ENCODE measurements around the gene PA2G4. TPM values are rescaled to one million over a fixed set of nuclear protein-coding genes. Genes with fewer than 3 reads are reported as not detected.

The PA2G4 gene
- polyA plus RNA-seq, 1 donor = 164 TPM

Other genes with a start within 250 kb of the PA2G4 start
- 31.0 TPM for gene PYM1, start 176.7 kb upstream of the PA2G4 start, polyA plus RNA-seq (ENCODE audit: insufficient read length)
- gene DGKA, start 173.4 kb upstream of the PA2G4 start, polyA plus RNA-seq (ENCODE audit: insufficient read length) = 26.2 TPM
- 3.9 TPM for gene PMEL, start 138.5 kb upstream of the PA2G4 start, polyA plus RNA-seq (ENCODE audit: insufficient read length)
- 69.2 TPM for gene CDK2, start 137.7 kb upstream of the PA2G4 start, polyA plus RNA-seq (ENCODE audit: insufficient read length)
- 163 TPM for gene RAB5B, start 130.5 kb upstream of the PA2G4 start, polyA plus RNA-seq (ENCODE audit: insufficient read length)
- 55.5 TPM for gene SUOX, start 107.3 kb upstream of the PA2G4 start, polyA plus RNA-seq (ENCODE audit: insufficient read length)
- gene IKZF4, start 83.5 kb upstream of the PA2G4 start, polyA plus RNA-seq (ENCODE audit: insufficient read length) = 25.6 TPM
- 113 TPM for gene RPS26, start 62.6 kb upstream of the PA2G4 start, polyA plus RNA-seq (ENCODE audit: insufficient read length)
- gene ERBB3, start 24.4 kb upstream of the PA2G4 start, polyA plus RNA-seq (ENCODE audit: insufficient read length) = 111 TPM
- gene RPL41, start 12.1 kb downstream of the PA2G4 start, polyA plus RNA-seq (ENCODE audit: insufficient read length) = 4,270 TPM
- 5.8 TPM for gene ZC3H10, start 13.7 kb downstream of the PA2G4 start, polyA plus RNA-seq (ENCODE audit: insufficient read length)
- 81.2 TPM for gene ESYT1, start 23.7 kb downstream of the PA2G4 start, polyA plus RNA-seq (ENCODE audit: insufficient read length)
- gene MYL6B, start 48.0 kb downstream of the PA2G4 start, polyA plus RNA-seq (ENCODE audit: insufficient read length) = 155 TPM
- gene MYL6, start 53.8 kb downstream of the PA2G4 start, polyA plus RNA-seq (ENCODE audit: insufficient read length) = 1,671 TPM
- 160 TPM for gene SMARCC2, start 84.9 kb downstream of the PA2G4 start, polyA plus RNA-seq (ENCODE audit: insufficient read length)
- 45.4 TPM for gene RNF41, start 117.4 kb downstream of the PA2G4 start, polyA plus RNA-seq (ENCODE audit: insufficient read length)
- gene NABP2, start 119.8 kb downstream of the PA2G4 start, polyA plus RNA-seq (ENCODE audit: insufficient read length) = 31.5 TPM
- 51.0 TPM for gene SLC39A5, start 125.5 kb downstream of the PA2G4 start, polyA plus RNA-seq (ENCODE audit: insufficient read length)
- gene ANKRD52, start 153.8 kb downstream of the PA2G4 start, polyA plus RNA-seq (ENCODE audit: insufficient read length) = 35.9 TPM
- 23.7 TPM for gene COQ10A, start 162.4 kb downstream of the PA2G4 start, polyA plus RNA-seq (ENCODE audit: insufficient read length)
- 241 TPM for gene CS, start 195.8 kb downstream of the PA2G4 start, polyA plus RNA-seq (ENCODE audit: insufficient read length)
- 157 TPM for gene CNPY2, start 211.4 kb downstream of the PA2G4 start, polyA plus RNA-seq (ENCODE audit: insufficient read length)
- gene PAN2, start 229.4 kb downstream of the PA2G4 start, polyA plus RNA-seq (ENCODE audit: insufficient read length) = 135 TPM
- gene IL23A, start 234.3 kb downstream of the PA2G4 start, polyA plus RNA-seq (ENCODE audit: insufficient read length) = 1.2 TPM

Data from left kidney (tissue), 1 donor.